Measurements from ENCODE around the gene SENP1.

The SENP1 gene

GRCh38 chr12:48110691-48111311, 4.9 kb upstream of the SENP1 start:
- no peak for DNase-seq

DNA sequence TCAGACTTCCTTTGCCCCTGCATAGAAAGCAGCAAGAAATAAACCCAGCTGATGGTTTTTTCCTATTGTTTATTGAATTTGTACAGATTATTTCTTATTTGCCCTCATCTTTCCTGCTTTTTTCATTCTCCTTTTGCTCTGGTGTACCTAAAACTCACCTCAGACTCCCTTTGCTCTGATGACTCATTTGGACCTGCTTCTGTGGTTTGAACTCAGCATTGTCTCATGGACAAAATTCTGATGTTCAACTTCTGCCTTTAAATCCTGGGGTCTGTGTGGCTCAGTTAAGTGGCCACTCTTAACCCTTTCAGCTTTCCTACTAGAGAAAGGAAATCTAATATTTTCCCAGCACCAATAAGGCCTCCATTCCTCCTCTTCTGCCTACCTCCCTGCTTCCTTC, 3.5 kb upstream of the SENP1 start:
- no peak for DNase-seq

GRCh38 chr12:48106681-48107613, 1.1 kb upstream of the SENP1 start:
- DNase-seq: no peak

DNA sequence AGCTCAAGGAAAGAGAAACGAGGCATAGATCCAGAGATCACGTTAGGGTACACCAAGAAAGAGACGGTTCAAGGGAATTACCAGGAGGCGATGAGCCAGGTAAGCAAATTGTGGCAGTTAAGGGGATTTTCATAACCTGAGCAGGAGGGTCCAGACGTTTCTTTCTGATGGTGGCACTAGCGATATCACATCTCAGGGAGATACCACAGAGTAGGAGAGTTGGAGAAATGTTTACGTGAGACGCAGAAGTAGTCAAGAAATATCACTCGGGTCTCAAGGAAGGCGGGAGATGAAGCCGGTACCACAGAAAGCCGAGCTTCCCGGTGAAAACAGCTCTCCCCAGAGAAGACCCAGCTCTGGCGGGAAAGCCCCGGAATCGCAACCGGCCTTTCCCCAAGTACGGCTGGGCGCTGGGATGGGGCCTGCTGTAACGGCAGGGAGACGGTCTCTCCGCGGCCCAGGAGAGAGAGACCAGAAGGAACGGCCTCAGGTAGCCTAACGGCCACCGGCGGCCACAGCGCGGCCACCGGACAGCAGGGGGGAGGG, 485 bp downstream of the SENP1 start:
- DNase-seq: no peak

DNA sequence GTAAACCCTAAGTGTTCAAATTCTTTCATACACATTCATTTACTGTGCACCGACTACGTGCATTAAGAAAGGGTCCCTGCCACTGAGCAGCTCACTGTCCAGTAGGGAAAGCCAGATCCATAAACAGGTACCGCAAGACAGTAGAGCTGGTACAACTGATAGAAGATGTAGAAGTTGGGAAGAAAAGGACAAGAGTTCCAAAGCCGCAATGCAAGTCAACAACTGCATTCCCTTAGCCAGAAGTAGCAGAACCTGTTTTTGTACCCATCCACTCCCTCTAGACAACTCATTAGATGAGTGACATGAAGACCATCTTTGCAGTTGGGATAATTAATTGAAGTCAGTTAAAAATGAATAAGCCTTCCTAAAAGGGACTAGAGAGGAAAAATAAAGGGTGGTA, 1.3 kb downstream of the SENP1 start:
- no peak for DNase-seq

GRCh38 chr12:48092611-48093010, 13.3 kb downstream of the SENP1 start:
- DNase-seq: no peak

DNA sequence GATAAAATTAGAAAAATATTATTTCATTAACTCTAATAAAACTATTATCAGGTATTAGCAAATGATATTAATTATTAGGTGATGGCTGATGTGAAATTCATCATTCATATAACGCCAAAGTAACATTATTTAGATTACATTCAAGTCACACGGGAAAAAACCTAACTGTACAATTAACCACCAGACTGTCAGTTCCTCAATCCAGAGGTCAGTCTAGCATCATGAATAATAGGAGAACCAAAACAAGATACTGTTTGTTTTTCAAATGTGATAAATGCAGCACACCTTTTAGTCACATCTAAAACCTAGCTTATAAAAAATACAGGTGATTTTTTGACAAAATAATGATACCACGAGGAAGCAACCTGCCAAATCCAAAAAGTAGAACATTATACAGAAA, 19.6 kb downstream of the SENP1 start:
- no peak for DNase-seq

- DNase-seq: no peak
Observed at GRCh38 chr12:48084841-48085460, 20.9 kb downstream of the SENP1 start.

DNA sequence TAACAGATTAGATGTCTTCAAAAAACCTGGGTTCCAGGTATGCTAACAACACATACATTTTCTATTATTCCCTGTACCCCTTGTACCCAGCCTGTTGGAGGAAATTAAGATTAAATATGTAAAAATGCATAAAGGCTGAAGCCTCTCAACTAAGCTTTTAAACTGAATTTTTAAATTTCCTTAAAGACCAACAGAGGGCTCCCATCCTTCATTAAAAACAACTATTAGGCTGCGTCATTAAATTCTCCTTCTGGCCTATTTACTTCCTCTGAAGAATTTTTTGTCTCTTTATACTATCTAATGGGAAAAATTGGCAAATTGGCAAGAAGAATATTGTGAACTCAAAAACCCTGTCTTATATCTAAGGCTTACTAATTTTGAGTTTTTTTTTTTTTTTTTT, 21.8 kb downstream of the SENP1 start:
- peak; percentile 1 for DNase-seq

- DNase-seq: no peak
Observed at GRCh38 chr12:48080821-48081220, 25.1 kb downstream of the SENP1 start.

DNA sequence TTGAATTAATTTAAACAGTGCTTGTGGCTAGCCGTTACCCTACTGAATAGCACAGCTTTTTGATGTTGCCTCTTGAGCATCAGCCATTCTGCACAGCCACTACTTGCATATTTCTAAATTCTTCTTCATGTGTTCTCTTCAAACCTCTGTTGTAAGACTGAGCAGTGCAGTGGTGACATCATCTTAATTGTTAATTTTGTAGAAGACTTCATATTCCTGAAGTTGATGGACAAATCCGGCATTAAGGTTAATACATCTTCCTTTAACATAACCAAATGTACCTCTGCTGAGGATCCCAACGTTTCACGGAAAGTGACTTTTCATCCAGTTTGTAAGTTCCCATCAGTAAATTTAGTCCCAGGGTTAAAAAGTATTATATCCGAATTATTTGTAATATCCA, 25.6 kb downstream of the SENP1 start:
- DNase-seq: no peak

- DNase-seq: no peak
Observed at GRCh38 chr12:48078901-48079300, 27.0 kb downstream of the SENP1 start.

GRCh38 chr12:48077111-48077510, 28.8 kb downstream of the SENP1 start:
- no peak for DNase-seq

GRCh38 chr12:48075832-48076231, 30.0 kb downstream of the SENP1 start:
- no peak for DNase-seq

- no peak for DNase-seq
Observed at GRCh38 chr12:48074266-48074665, 31.6 kb downstream of the SENP1 start.

DNA sequence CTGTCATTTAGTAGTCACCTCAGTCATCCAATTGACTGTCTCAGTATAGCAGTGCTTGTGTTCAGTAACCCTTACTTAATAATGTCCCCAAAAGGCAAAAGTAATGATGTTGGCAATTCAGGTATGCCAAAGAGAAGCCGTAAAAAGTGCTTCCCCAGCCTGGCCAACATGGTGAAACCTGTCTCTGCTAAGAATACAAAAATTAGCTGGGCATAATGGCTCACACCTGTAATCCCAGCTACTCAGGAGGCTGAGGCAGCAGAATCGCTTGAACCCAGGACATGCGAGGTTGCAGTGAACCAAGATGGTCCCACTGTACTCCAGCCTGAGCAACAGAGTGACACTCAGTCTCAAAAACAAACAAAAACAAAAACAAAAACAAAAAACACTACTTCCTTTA, 33.6 kb downstream of the SENP1 start:
- DNase-seq: no peak

- no peak for DNase-seq
Observed at GRCh38 chr12:48071808-48072207, 34.1 kb downstream of the SENP1 start.

DNA sequence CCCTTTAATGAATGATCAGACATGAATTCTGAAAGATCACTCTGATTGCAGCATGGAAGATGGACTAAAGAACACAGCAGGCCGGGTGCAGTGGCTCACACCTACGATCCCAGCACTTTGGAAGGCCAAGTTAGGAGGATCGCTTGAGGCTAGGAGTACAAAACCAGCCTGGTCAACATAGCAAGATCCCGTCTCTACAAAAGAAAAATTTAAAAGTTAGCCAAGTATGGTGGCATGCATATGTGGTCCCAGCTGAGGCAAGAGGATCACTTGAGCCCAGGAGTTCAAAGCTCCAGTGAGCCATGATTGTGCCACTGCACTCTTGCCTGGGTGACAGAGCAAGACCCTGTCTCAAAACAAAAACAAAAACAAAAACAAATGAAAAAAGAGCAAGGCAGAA, 35.1 kb downstream of the SENP1 start:
- no peak for DNase-seq

GRCh38 chr12:48070033-48070432, 35.8 kb downstream of the SENP1 start:
- no peak for DNase-seq

DNA sequence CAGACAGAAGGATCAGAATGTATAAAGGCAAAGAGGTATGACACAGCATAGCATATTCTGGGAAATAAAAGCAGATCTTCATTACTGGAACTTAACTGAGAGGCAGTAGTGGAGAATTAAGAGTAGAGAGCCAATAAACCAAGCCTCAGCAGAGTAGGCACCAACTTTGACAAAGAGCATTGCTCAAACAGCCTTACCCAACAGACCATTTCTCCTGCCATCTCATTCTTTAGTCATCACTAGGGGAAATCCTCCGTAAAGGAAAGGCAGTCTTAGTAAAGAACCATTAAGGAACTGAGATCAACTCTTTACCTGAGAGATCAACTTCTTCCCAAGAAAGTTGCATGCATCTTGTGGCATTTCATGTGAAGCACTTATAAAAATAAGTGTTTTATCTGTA, 36.6 kb downstream of the SENP1 start:
- no peak for DNase-seq

- no peak for DNase-seq
Observed at GRCh38 chr12:48068457-48068856, 37.4 kb downstream of the SENP1 start.

DNA sequence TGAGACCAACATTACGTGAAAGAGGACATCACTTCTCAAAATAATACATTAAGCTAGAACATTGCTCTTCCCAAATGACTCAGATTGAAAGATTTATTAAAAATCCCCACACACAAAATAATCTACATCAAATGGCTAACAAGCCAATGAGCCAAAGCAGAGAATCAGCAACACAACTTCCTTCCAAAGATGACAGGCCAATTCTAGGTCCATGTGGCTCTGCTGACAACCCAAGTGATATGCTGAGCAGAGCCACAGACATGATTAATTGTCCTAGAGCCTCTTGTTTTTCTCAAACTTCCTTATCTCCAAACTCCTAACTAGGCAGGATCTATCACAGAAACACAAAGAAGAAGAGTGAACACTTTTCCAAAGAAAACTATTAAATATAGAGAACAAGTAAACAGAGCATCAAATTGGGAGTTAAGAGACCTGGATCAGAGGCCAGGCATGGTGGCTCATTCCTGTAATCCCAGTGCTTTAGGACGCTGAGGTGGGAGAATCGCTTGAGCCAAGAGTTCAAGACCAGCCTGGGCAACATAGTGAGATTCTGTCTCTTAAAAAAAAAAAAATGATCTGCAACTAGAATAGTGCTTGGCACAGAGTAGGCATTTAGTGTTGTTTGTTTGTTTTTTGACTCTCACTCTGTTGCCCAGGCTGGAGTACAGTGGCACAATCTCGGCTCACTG, 38.5 kb downstream of the SENP1 start:
- DNase-seq: no peak

GRCh38 chr12:48065041-48065440, 40.8 kb downstream of the SENP1 start:
- no peak for DNase-seq

Data from NCI-H1694 (cell line).